Liver (tissue), 3 donors: ENCODE results near the gene UBL4A.

Experiments used
- ATF3 ChIP-seq: IDR thresholded peaks from 2 replicates; pipeline ENCODE4 v1.6.1; 2016; ENCODE audit warnings: antibody characterized with exemption
- CTCF ChIP-seq: fragments of 150-350 bp; IDR thresholded peaks from 2 replicates; pipeline ENCODE4 v1.5.1; 2017; ENCODE audit warnings: improper control_type of control experiment, low read depth, low read length; ENCODE audit not compliant: missing input control
- HNF4A ChIP-seq, 2 donors: conservative IDR thresholded peaks; 2 replicates each; pipeline ENCODE4 v1.6.1; 2016; ENCODE audit warnings: antibody characterized with exemption in 2 of 2, mild to moderate bottlenecking in 2 of 2
- MAX ChIP-seq: IDR thresholded peaks from 2 replicates; pipeline ENCODE4 v1.6.1; 2016; ENCODE audit warnings: antibody characterized with exemption
- RAD21 ChIP-seq, 2 donors: IDR thresholded peaks; 2 replicates each; pipeline ENCODE4 v1.6.1; 2016; ENCODE audit warnings: antibody characterized with exemption in 2 of 2, mild to moderate bottlenecking in 2 of 2
- RXRA ChIP-seq, 2 donors: IDR thresholded peaks; 2 replicates each; pipeline ENCODE4 v1.6.1; 2017 to 2018; ENCODE audit warnings: antibody characterized with exemption in 2 of 2, mild to moderate bottlenecking in 1 of 2
- ZBTB33 ChIP-seq: IDR thresholded peaks from 2 replicates; pipeline ENCODE4 v1.6.1; 2016; ENCODE audit warnings: antibody characterized with exemption
- donor health status: healthy.
- donor health status: healthy.

GRCh38 chrX:154509455-154509854, 23.0 kb upstream of the UBL4A start:
- TF ChIP-seq CTCF (no peak), ATF3 (no peak), MAX (no peak), HNF4A (conservative IDR thresholded peaks at IDR 0.05) (no peak), RXRA (IDR thresholded peaks at IDR 0.05) (no peak), ZBTB33 (no peak), RAD21 (IDR thresholded peaks at IDR 0.05) (no peak)
